Measurements from ENCODE around the gene SNRNP25.
"Not testable (repeated sequence)": the region's sequence is repeated elsewhere in the genome, so short reads cannot be mapped to it uniquely, and the experiment has no call there.

The SNRNP25 gene

GRCh38 chr16:35678-36305, 17.8 kb upstream of the SNRNP25 start:
- TF ChIP-seq POLR2A (IDR thresholded peaks at IDR 0.05; ENCODE audit: low read depth, low read length) = no peak
- FAIRE-seq = no peak
- no peak for DNase-seq (ENCODE audit: insufficient read length, low spot score)

GRCh38 chr16:36336-36984, 17.2 kb upstream of the SNRNP25 start:
- no peak for FAIRE-seq
- no peak for TF ChIP-seq POLR2A (IDR thresholded peaks at IDR 0.05; ENCODE audit: low read depth, low read length)
- no peak for DNase-seq (ENCODE audit: insufficient read length, low spot score)

GRCh38 chr16:37511-37910, 16.1 kb upstream of the SNRNP25 start:
- no peak for FAIRE-seq
- no peak for TF ChIP-seq POLR2A (IDR thresholded peaks at IDR 0.05; ENCODE audit: low read depth, low read length)
- DNase-seq (ENCODE audit: insufficient read length, low spot score) = no peak

GRCh38 chr16:38206-38605, 15.4 kb upstream of the SNRNP25 start:
- not testable (repeated sequence) for FAIRE-seq; DNase-seq (ENCODE audit: insufficient read length, low spot score)

GRCh38 chr16:38941-39892, 14.4 kb upstream of the SNRNP25 start:
- no peak for DNase-seq (ENCODE audit: insufficient read length, low spot score)
- TF ChIP-seq POLR2A (IDR thresholded peaks at IDR 0.05; ENCODE audit: low read depth, low read length) = no peak
- no peak for FAIRE-seq

GRCh38 chr16:41439-42068, 12.1 kb upstream of the SNRNP25 start:
- TF ChIP-seq POLR2A (IDR thresholded peaks at IDR 0.05; ENCODE audit: low read depth, low read length) = no peak
- DNase-seq (ENCODE audit: insufficient read length, low spot score) (no peak), FAIRE-seq (no peak)

GRCh38 chr16:42069-42457, 11.6 kb upstream of the SNRNP25 start:
- FAIRE-seq = no peak
- no peak for DNase-seq (ENCODE audit: insufficient read length, low spot score)
- no peak for TF ChIP-seq POLR2A (IDR thresholded peaks at IDR 0.05; ENCODE audit: low read depth, low read length)

- no peak for TF ChIP-seq POLR2A (IDR thresholded peaks at IDR 0.05; ENCODE audit: low read depth, low read length)
- DNase-seq (ENCODE audit: insufficient read length, low spot score) (no peak), FAIRE-seq (no peak)
Observed at GRCh38 chr16:42691-43090, 10.9 kb upstream of the SNRNP25 start.

GRCh38 chr16:43294-43693, 10.3 kb upstream of the SNRNP25 start:
- TF ChIP-seq POLR2A (IDR thresholded peaks at IDR 0.05; ENCODE audit: low read depth, low read length) = no peak
- FAIRE-seq = no peak
- DNase-seq (ENCODE audit: insufficient read length, low spot score) = no peak

- no peak for DNase-seq (ENCODE audit: insufficient read length, low spot score)
- no peak for TF ChIP-seq POLR2A (IDR thresholded peaks at IDR 0.05; ENCODE audit: low read depth, low read length)
- FAIRE-seq = no peak
Observed at GRCh38 chr16:44655-45054, 9.0 kb upstream of the SNRNP25 start.

- DNase-seq (ENCODE audit: insufficient read length, low spot score) = no peak
- no peak for FAIRE-seq
- no peak for TF ChIP-seq POLR2A (IDR thresholded peaks at IDR 0.05; ENCODE audit: low read depth, low read length)
Observed at GRCh38 chr16:45454-45853, 8.2 kb upstream of the SNRNP25 start.

GRCh38 chr16:46510-46909, 7.1 kb upstream of the SNRNP25 start:
- FAIRE-seq; DNase-seq (ENCODE audit: insufficient read length, low spot score): not testable (repeated sequence)

- FAIRE-seq (no peak), DNase-seq (ENCODE audit: insufficient read length, low spot score) (no peak)
- TF ChIP-seq POLR2A (IDR thresholded peaks at IDR 0.05; ENCODE audit: low read depth, low read length) = no peak
Observed at GRCh38 chr16:47234-47633, 6.4 kb upstream of the SNRNP25 start.
